GM15510 (cell line): Measurements from ENCODE around the gene SPG7.

Experiments used
- POLR2A ChIP-seq: IDR thresholded peaks from 3 replicates; pipeline ENCODE4 v1.6.1; 2011; ENCODE audit warnings: borderline replicate concordance; ENCODE audit not compliant: insufficient read length; ENCODE audit errors: extremely low read depth

SPG7 gene

GRCh38 chr16:89545044-89545830, 37.0 kb downstream of the SPG7 start:
- TF ChIP-seq POLR2A, result no peak

GRCh38 chr16:89545831-89546574, 37.8 kb downstream of the SPG7 start:
- TF ChIP-seq POLR2A, result no peak

GRCh38 chr16:89546781-89547180, 38.6 kb downstream of the SPG7 start:
- TF ChIP-seq POLR2A, result no peak

GRCh38 chr16:89547291-89547690, 39.1 kb downstream of the SPG7 start:
- no peak for TF ChIP-seq POLR2A

GRCh38 chr16:89547860-89548259, 39.7 kb downstream of the SPG7 start:
- TF ChIP-seq POLR2A, result no peak

- no peak for TF ChIP-seq POLR2A
These were observed 40.3 kb downstream of the SPG7 start for GRCh38 chr16:89548344-89549006.

GRCh38 chr16:89549007-89549700, 41.0 kb downstream of the SPG7 start:
- no peak for TF ChIP-seq POLR2A

GRCh38 chr16:89550421-89551007, 42.3 kb downstream of the SPG7 start:
- no peak for TF ChIP-seq POLR2A

GRCh38 chr16:89552329-89552728, 44.1 kb downstream of the SPG7 start:
- TF ChIP-seq POLR2A, result no peak

GRCh38 chr16:89552913-89553312, 44.7 kb downstream of the SPG7 start:
- no peak for TF ChIP-seq POLR2A

GRCh38 chr16:89553733-89554132, 45.5 kb downstream of the SPG7 start:
- no peak for TF ChIP-seq POLR2A

- no peak for TF ChIP-seq POLR2A
These were observed 46.1 kb downstream of the SPG7 start for GRCh38 chr16:89554343-89554742.

GRCh38 chr16:89555265-89555664, 47.1 kb downstream of the SPG7 start:
- no peak for TF ChIP-seq POLR2A

- no peak for TF ChIP-seq POLR2A
These were observed 47.6 kb downstream of the SPG7 start for GRCh38 chr16:89555780-89556179.
